Ecto neural progenitor cell (in vitro differentiated cells): ENCODE measurements around the gene SRGAP2C.
"Not testable (repeated sequence)": the region's sequence is repeated elsewhere in the genome, so short reads cannot be mapped to it uniquely, and the experiment has no call there.

Experiments
- DNase-seq: peaks from one replicate; pipeline ENCODE4 v3.0.0-alpha.2; 2018; ENCODE audit warnings: low spot score

The SRGAP2C gene

GRCh38 chr1:121339611-121340010 is 154.8 kb downstream of the SRGAP2C start:
- not testable (repeated sequence) for DNase-seq

GRCh38 chr1:121343311-121343906 is 158.6 kb downstream of the SRGAP2C start:
- not testable (repeated sequence) for DNase-seq

DNA sequence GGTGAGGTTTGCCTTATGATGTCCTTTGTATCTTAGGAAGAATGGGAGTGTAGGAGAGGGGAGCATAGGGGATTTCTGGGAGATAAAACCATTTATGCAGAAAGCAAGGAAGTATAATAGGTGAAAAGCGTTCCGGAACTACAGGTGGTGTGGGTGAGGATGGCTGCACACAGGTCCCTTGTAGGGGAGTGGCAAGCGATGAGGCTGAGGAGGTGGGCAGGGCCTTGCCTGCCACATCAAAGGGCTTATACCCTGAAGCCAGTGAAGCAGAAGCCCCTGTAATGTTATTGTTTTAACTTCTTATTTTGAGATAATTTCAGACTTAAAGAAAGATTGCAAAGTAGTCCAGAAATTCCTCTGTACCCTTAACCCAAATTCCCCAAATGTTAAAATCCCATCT is 159.6 kb downstream of the SRGAP2C start:
- DNase-seq = not testable (repeated sequence)

DNA sequence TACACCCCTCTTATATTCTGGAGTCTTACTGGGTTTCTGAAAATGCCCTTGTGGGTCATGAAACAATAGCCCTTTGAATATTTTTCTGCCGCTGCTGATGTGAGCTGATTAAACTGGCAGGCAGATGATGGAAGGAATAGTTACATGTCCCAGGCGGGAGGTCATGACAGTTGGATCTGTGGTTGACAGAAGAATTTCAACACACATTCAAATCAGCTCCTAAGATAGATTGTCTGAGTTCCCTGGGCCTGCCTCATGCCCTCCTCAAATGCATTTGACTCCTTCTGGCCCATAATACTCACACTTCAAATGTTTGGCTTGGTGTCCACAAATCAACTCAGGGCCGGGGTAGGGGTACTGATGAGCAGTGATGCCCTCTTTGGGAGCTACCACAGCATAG is 161.9 kb downstream of the SRGAP2C start:
- DNase-seq = not testable (repeated sequence)

- DNase-seq = peak; percentile 37
Observed at GRCh38 chr1:121347476-121347875, 162.7 kb downstream of the SRGAP2C start.

GRCh38 chr1:121348115-121348514 is 163.3 kb downstream of the SRGAP2C start:
- DNase-seq = not testable (repeated sequence)

DNA sequence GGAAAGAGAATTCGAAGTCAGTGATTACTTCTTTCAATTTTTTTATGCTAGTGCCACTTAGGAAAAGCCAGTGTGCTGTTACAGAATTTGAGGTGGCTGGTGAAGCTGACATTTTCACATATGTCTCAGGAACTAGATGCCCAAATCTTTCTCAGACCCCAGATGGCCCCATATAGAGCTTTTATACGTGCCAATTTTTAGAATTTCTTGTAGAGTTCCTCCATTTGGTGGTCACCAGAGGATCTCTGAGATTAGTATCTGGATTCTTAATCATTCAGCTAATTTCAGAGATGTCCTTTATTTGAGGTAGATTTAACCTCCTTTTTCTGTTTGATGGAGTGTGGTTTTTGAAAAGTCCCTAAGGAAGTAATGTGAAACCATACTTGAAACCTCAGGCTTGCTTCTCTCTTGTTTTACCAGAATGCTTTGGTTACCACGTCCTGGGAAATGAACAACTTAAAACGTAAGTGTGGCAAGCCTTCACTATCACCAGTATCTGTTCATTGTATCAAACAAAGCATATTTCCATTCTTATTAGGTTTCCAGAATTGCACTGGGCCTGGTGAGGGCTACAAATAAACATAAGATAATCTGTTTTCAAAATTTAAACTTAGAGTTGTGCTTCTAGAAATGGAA is 164.7 kb downstream of the SRGAP2C start:
- DNase-seq = not testable (repeated sequence)

GRCh38 chr1:121355711-121356420 is 171.1 kb downstream of the SRGAP2C start:
- not testable (repeated sequence) for DNase-seq

GRCh38 chr1:121356819-121357218 is 172.0 kb downstream of the SRGAP2C start:
- not testable (repeated sequence) for DNase-seq

DNA sequence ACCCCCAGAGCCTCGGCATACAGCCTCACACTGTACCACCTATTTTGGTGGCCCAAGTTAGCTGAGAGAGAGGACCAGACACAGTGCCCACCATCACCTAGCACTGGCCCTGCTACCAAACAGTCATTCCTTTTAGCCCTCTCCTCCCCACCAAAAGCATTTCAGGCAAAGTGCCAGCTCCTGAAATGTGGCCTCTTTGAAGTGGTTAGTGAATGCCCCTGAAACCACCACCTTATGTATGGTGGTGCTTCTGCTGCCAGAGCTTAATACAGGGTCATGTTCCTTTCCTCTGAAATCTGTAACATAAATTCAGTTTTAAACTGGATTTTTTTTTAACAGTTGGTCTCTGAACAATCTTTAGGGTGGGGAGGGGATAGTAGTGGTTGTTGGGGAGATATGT is 175.8 kb downstream of the SRGAP2C start:
- not testable (repeated sequence) for DNase-seq

DNA sequence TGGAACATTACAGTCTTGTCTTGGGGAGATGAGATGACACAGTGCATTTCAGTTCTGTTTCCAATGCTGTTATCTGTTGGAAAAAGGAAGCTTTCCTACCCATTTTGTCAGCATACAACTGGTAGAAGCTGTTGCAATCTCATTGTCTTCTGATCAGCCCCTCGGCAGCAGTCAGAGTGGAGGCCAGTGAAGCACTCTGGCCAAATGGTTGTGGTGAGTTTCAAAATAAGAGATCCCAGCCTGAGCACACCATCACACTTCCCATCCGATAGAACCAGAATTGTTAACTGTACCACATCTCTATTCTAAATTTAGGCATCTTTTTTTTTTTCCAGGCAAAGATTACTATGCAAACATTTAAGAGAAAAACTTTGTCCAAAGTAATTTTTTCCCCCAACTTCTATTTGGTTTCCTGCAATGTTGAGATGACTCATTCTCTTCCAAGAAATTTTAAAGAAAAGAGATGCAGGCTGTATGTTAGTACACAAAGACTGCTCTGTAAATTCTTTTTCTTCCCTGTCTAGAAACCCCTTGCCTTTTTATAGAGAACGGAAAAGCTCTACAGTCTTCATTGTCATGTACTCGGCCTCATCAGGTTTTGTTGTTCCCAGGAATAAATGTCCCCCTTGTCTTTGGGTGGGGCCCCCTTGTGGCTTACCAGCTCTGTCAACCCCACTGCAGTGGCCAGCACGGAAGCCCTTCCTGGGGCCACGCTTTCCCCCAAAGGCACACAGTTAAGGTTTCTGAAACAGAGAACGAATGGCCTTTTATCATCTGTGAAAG is 176.9 kb downstream of the SRGAP2C start:
- not testable (repeated sequence) for DNase-seq

DNA sequence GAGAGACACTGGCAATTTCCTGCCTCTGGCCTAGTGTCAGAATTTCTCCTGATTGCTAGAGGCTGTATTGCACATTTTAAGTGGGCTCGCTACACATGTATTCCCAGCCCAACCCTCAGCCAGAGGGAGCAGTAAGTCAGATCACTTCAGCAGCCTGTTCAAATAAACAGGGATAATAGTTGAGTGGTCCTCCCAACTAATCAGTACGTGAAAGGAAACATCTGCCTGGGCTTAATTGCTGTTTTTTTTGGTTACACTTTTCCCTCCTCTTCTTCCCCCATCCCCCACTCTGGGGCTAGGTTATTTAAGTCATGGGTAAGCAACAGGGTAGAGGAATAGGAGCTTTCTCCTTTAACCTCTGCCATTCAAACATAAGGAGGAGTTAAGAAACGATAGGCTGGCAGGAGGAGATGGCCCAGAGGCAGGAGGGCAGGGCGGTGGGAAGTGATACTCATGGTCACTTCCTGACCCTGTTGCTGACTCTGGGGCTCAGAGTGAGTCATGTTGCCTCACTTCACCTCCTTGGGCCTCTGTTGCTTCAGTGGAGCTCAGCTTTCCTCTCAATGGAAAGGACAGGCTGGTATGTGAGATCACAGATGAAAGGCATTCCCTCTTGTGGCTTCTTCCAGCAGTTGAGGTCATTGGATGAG is 177.6 kb downstream of the SRGAP2C start:
- DNase-seq = not testable (repeated sequence)

DNA sequence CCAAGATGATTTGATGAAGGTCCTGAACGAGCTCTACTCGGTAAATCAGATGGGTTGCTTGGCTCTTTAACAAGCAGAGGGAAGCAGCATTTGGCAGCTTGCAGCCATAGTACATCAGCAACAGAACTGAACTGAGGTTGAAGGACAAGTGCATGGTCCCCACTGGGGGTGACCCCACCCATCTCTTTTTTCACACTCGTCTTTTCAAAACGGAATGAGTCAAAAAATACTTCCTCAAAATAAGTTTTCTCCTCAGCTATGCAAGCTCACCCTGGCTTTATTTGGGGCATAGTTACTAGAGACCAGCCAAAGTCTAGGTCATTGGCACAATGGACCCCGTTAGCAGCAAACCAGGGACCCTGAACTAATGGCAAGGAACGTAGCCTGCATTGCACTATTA is 180.5 kb downstream of the SRGAP2C start:
- not testable (repeated sequence) for DNase-seq

DNA sequence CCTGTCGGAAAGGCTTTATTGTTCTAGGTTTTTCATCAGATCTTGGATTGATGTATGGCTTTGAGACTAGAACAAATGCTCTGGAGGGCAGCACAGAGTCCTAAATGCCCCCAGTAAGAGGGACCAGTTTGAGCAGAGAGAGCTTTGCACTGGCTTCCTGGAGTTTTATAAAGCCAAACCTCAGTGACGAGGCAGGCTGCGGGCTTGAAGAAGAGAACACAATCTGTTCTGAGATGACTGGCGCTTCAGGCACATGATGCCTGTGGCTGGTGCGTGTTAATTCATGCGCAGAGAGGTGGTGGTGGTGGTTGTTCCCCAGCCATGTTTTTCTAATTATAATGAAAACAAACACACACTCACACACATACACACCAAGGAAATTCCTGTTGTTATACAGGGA is 180.9 kb downstream of the SRGAP2C start:
- not testable (repeated sequence) for DNase-seq

DNA sequence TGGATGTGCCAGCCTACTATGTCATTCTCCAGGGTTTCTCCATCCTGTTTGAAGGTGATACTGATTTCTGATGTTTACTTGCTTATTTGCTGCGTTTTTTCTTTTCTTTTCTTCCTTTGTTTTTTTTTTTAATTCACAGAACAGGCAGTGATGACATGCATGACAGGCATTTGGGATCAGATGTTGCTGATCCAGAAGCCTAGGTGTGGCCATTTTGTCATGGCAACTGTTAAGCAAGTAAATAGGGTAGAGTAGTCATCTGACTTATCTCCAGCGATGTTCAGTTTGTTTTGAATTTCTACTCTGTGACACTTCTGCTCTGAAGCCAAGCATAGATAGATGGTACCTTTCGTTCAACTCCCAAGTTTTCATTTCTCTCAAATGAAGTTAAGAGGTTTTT is 181.4 kb downstream of the SRGAP2C start:
- DNase-seq = not testable (repeated sequence)

DNA sequence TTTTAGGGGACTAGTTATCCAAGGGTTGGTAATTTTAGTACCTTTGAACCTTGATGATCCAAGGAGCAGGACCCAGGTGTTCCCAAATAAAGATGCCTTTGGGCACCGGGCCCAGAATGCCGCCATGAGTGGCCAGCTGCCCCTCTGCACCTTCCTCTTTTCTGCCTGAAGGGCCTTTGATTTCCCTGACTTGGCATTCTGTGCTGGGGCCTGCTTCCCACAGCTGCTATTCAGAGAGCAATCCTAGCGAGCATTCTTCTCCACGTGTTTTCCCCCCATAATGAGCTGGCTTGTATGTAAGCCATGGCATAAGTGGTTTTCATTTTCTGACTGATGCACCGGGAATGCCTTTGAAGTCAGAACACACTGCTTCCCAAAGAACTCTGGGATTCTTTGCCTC is 184.1 kb downstream of the SRGAP2C start:
- DNase-seq = not testable (repeated sequence)

- DNase-seq = not testable (repeated sequence)
Observed at GRCh38 chr1:121369959-121370358, 185.2 kb downstream of the SRGAP2C start.

DNA sequence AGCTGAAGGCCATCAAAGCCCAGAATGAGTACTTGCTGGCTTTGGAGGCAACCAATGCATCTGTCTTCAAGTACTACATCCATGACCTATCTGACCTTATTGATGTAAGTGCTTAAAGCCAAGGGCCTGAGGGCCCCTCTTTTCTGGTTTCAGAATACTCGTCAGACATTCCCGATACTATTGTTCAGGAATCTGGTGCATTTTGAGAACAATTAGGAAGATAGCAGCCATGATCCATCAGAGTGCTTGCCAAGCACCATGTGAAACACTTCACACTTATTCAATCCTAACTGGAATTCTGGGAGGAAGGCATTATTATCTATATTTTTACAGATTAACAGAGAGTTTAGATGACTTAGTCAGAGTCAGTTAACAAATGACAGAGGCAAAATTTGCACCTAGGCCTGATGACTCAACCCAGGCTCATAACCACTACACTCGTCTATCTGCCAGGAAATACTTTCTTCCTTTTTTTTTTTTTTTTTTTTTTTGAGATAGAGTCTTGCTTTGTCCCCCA is 190.1 kb downstream of the SRGAP2C start:
- DNase-seq = not testable (repeated sequence)

DNA sequence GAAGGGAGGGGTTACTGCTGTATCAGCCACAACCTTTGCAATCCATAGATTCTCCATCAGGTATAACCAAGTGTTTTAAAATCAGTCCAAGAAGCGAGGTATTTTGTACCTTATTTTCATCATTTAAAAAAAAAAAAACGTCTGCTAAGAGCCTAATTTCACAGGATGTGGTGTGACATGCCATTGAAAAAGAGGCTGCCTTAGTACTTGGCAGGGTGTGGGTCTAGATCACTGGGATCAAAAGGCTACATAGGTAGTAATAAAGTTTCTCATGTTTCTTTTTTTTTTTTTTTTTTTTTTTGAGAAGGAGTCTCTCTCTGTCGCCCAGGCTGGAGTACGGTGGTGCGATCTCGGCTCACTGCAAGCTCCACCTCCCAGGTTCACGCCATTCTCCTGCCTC is 192.2 kb downstream of the SRGAP2C start:
- DNase-seq = not testable (repeated sequence)

GRCh38 chr1:121378757-121379156 is 194.0 kb downstream of the SRGAP2C start:
- DNase-seq = not testable (repeated sequence)

- not testable (repeated sequence) for DNase-seq
Observed at GRCh38 chr1:121384754-121385153, 200.0 kb downstream of the SRGAP2C start.
